DMS79 (cell line): ENCODE measurements around the gene SMCO4.

Experiments used
- DNase-seq: peaks from one replicate; lab custom pipeline; 2025; lab: John Stamatoyannopoulos, UW

Gene SMCO4

GRCh38 chr11:93528757-93529645, 14.2 kb downstream of the SMCO4 start:
- no peak for DNase-seq

- DNase-seq = no peak
Measured at GRCh38 chr11:93528252-93528651, 14.9 kb downstream of the SMCO4 start.

- no peak for DNase-seq
Measured at GRCh38 chr11:93526641-93527583, 16.3 kb downstream of the SMCO4 start.

DNA sequence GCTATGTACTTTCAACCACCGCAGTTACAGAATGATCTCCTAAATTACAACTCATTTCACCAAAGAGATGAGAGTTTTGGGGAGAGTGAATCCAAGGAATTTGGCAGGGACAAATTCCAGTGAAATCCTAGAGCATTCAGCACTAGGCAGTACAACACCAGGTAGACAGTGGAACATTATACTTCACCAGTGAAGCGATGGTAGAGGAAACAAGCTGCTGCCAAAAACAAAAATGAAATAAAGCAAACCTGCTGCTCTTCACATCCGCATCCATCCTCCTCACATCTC, 16.9 kb downstream of the SMCO4 start:
- DNase-seq = no peak

DNA sequence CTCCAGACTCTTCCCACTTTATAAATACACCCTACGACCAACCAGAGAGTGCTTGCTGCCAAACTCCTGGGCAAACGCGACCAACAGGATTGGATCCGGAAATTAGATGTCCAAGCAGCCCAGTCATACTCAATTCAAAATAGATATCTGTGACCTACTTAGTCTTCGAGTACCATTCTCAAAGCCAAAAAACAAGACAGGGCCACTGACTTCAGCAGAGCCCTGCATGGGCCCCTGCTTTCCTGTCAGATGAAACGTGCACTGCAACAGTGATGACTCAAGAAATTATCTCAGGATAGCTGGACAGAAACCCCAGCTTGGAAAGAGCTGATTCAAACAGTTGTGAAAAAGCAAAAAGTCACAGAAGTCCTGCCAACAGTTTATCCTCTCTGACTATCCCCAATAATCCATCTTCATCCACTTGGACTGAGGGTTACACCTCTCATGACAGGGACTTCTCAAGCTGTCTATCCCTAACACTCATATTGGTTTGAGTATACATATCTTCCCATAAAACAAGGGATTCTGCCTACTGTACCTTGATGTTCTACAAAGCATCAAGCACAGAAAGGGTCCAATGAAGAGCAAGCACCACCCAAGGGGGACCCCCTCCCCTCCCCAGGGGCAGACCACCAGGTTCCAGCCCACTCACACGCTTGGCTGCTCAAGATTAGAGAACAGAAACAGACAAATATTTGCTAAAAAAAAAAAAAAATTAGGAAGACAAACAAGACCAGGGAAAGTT, 17.4 kb downstream of the SMCO4 start:
- no peak for DNase-seq

DNA sequence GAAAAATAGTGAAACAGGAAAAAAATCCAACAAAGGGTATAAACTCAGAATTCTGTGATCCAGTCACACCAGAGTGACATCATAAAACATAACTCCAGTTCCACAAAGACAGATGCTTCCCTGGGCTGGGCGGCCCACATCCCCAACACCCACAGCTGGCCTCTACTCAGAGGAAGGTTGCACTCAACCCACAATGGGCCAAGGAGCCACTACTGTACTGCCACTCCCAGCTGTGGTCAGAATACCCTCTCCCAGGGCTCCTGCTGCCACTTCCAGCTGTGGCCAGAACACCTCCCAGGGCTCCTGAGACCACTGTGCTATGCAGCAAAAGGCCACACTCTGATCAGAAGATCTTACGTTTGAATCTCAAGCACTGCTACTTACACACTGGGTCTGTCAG, 18.3 kb downstream of the SMCO4 start:
- no peak for DNase-seq

DNA sequence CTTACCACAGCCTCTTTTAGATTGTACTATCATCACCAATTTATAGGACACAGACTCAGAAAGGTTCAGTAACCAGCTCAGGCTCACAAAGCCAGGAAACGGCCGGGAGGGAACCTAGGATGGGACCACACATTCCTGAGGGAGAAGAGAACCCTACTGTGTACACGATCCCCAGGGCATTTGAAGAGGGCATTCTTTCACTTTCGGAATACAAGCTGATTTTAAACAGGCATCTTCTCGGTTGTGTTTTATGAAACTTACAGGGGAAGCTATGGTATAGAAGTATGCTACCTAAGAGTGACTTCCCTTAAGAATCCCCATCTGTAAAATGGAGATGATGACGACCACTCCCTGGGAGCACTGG, 19.0 kb downstream of the SMCO4 start:
- no peak for DNase-seq

GRCh38 chr11:93520726-93521509, 22.3 kb downstream of the SMCO4 start:
- no peak for DNase-seq

GRCh38 chr11:93519179-93519578, 24.0 kb downstream of the SMCO4 start:
- peak; percentile 71 for DNase-seq

DNA sequence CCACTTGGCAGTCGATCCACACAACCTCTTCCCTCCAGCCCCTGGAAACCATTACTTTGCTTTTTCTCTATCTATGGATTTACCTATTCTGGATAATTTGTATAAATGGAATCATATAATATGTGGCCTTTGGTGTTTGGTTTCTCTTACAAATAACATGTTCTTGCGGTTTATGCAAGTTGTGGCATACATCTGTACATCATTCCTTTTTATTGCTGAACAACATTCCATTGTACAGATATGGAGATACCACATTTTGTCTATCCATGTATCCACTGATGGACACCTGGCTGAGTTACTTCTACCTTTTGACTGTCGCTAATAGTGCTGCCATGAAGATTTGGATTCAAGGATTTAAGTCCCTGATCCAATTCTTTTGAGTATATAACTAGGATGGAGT, 25.1 kb downstream of the SMCO4 start:
- no peak for DNase-seq

DNA sequence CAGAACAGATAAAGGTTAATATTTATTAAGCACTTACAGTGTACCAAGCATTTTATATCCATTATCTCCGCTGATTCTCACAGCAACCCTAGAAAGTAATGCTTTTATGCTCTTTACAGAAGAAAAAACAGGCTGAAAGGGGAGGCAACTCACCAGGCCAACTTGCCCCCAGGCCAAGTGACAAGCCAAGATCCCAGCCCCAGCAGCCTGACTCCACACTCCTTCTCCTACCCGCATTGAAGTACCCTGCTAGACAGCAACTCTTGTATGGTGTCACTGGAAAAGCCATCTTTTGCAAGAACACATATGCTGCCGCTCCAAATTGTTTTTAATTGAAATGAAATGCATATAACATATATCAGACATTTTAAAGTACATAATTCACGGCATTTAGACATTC, 25.6 kb downstream of the SMCO4 start:
- peak; percentile 77 for DNase-seq

- DNase-seq = peak; percentile 50
Measured at GRCh38 chr11:93517041-93517440, 26.1 kb downstream of the SMCO4 start.

DNA sequence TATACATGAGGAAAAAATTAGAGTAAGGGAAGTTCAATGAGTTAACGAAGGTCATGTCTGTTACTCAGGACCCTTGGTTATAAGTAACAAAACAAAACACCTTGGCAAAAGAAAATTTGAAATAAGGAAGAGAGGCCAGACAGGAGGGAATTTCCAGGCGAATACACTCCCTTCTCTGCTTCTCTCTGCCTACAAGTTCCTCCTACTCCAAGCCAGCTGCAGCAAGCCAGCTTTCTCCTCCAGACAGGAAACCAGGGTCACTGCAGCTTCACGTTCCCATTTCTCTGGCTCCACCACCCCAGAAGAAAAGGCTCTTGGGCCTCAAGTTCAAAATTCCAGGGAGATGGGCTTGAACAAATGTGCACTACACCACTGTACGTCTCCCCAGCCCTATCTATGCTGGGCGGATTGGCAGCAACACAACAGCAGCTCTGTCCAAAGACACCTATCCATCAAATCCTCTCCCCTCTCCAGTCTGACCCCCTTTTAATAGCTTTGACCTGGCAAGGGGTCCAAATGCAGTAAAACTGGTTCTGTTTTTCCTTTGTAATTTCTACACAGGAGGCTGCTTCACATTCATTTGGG, 27.7 kb downstream of the SMCO4 start:
- no peak for DNase-seq

DNA sequence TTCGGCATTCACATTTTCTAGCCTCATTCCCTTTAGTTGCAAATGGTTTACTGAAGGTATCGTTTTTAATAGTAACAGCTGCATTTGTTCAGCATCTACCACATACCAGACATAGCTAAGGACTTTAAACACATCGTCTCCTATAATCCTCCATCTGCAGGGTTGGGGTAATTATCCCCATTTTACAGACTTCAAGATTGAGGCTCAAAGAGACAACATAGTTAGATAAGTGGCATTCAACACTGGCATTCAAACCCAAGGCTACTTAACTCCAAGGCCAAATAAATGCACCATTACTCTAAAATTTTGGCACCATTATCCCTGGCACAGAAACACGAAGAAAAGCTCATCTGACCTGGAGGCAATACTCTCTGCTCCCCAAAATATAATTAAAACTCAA, 28.5 kb downstream of the SMCO4 start:
- no peak for DNase-seq

DNA sequence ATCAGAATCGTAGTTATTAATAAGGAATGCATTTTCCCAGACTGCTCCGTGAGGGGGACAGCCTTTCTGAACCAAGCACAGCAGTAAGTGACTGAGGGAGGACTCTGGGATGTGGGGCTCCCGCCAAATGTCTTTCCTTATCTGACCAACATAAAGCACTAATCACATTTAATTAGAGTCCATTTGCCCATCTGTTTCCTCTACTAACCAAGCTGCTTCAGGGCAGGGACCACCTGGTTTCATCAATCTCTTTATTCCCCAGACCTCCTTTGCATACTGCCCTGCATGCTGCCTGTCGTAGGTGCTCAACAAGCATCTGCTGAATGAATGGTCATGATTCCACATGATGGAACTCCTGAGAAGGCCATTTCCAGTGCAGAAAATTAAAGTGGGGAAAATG, 29.4 kb downstream of the SMCO4 start:
- DNase-seq = no peak

- no peak for DNase-seq
Measured at GRCh38 chr11:93512949-93513667, 30.1 kb downstream of the SMCO4 start.

DNA sequence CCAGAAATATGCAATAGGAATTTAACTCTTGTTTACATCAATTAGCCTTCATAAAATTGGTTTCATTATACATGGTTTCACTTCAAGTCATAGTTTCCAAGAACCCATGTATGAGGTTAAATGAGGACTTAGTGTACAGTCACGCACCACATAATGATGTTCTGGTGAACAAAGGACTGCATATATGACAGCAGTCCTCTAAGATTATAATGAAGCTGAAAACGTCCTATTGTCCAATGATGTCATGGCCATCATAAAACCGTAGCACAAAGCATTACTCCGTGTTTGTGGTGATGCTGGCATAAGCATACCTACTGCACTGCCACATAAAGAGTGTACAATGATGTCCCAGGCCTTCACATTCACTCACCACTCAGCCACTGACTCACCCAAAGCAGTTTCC, 31.1 kb downstream of the SMCO4 start:
- no peak for DNase-seq

DNA sequence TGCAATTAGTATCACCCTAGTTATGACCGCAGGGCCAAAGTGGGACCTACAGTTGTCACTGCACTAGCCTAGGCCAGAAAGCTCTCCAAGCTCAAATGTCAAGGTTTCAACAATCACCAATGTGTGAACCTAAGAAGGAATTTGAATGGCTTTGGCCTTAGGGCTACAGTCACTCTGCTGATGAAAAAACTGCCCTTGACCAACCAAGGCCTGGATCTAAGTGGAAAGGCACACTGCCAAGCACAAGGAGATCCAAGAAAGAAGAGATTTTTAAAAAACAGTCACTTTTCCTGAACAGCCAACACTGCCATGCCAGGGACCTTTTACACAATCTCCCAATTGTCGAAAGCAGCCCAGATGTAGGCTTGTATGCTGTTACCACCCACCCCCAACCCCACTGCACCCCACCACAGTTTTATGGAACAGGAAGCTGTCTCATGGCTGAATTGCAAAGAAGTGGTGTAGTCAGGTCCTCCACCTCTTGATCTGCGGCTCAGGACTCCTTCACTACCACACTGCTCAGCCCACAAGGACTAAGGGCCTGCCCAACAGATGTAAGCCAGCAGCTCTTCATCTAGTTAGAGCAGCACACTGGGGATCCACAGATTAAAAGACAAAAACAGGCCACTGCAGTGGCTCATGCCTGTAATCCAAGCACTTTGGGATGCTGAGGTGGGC, 32.9 kb downstream of the SMCO4 start:
- DNase-seq = peak; percentile 81

DNA sequence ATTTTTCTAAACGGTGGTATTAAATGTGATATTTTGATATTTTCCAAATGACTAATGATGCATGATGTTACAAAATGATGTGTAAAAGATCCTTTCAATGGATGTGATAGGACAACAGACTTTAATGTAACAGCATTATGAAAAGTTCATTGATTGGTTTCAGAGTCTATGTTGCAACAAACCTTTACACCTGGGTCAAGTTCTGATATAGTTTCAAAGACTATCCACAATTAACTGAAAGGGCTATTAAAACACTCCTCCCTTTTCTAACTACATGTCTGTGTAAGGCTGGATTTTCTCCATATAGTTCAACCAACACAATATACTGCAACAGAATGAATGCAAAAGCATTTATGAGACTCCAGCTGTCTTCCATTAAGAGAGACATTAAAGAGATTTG, 35.7 kb downstream of the SMCO4 start:
- DNase-seq = no peak

DNA sequence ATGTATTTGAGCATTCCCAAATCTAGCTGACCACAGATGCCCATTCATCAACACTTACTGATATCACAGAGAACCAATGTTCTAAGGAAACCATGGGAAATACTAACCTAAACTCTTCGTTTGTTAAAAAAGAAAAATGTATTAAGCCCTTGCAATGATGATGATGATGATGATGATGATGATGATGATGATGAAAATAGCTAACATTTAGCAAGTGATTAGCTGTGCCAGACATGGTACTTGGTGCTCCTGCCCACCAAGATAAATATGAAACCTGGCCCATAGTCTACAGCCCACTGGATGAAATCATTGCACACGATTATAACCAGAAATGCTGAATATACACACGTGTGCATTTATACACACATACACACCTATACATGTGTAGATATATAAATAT, 37.5 kb downstream of the SMCO4 start:
- DNase-seq = no peak
